Activated naive CD4-positive, alpha-beta T cell (primary cell): ENCODE measurements around the gene RAI1.

ENCODE experiments used
- DNase-seq, 4 experiments: peaks; one replicate each; lab custom pipeline; 2025; lab: John Stamatoyannopoulos, UW

Gene RAI1

DNA sequence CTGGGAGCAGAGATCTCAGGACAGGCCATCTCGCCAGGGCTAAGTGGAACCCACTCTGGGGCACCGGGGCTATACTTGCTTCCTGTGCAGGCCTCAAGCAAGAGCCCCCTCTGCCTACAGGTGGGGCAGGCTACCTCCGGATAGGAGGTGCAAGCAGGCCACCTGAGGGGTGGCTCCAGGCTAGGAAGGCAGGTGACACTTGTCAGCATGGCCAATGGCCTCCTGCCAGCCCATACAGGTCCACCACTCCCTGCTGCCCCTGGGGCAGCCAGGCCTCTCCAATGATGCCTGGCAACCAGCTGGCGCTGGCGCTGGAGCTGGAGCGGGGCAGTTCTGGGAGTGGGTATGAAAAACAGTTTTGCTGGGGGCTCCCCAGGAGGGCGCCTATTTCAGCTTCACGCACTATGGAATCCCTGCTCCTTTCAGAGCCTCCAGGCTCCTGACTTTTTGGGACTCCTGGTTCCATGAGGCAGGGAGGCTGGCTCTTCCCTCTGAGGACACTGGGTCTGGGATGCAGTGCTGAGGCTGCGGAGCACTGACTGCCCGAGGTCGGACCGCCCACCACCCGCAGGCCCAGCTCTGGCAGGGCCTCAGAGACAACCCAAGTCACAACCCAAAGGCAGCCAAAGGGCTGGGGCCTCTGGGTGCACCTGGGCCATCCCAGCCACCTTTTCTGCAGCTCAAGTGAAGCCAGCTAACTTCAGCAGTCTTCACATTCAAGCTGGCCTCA, 164.0 kb downstream of the RAI1 start:
- DNase-seq: no peak

DNA sequence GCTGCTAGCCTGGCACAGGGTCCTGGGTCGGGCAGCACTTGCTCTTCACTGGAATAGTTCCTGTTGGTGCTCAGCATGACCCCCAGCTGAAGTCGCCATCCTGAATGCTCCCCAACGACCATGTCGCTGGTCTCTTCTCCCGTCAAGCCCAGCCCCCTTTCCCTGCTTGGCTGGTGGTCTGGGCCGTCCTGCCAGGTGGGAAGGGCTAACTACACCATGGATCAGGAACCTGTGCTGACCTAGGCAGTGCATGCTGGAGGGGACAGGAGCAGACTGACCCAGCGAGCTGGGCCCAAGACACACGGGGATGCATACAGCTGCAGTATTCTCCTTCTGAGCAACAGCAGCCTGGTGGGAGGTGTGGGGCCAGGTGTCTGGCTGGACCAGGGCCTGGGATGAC, 164.7 kb downstream of the RAI1 start:
- no peak for DNase-seq

DNA sequence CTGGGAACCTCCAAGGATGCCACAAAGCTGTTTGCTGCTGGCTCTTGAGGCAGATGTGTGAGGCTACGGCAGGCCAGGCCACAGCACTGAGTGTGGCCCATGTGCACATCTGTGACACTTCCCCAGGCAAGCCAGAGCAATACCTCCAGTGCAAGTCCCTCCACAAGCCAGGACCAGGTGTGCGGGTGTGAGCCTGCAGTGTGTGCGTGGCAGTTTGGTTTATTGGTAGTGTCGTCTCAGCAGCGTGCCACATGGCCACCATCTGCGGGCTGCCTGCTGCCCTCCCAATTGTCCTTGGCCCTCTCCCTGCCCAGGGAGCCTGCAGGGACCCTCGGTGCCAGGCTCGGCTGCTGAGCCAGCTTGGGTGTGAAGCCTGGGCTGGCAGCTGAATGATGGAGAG, 165.4 kb downstream of the RAI1 start:
- DNase-seq: no peak

DNA sequence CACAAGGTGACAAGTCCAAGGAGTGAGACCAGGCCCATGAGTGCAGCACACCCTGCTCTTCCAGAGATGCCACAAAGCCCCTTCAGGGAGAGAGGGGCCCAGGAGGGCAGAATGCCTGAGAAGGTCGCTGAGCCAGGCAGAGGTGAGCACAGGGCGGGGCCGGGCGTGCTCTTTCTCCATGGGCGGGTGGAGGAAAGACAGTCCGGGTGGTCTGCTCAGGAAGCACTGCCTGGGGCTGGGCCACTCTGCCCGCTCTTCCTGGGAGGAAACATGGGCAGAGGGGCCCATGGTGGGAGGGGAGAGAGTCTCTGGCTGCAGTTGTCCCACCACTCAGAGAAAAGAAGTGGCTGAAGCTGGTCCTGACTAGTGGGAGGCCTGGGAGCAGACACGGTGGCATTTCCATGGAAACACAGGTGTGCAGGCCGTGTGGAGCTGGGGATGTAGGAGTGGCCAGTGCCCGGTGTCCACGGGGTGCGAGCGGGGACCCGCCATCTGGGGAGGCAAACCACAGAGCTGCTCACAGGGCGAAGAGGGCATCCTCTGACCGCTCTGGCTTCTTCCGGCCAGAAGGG, 165.9 kb downstream of the RAI1 start:
- DNase-seq: no peak

DNA sequence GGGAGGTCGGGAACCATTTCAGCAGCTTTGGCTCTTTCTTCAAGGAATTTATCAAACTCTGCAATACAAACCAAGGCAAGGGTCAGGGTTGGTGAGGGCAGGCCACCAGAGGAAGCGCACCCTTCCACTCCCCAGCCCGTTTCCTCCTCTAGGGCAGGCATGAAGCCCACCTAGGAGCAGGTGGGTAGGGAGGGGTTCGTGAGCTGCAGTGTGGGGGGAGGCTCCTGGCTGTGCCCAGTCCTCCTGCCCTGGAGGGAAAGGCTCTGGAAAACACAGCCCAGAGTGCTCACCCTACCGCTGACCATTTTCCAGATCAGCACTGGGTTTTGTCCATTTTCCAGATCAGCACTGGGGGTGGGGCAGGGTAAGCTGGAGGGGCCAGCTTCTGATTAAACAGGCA, 166.5 kb downstream of the RAI1 start:
- DNase-seq: no peak

DNA sequence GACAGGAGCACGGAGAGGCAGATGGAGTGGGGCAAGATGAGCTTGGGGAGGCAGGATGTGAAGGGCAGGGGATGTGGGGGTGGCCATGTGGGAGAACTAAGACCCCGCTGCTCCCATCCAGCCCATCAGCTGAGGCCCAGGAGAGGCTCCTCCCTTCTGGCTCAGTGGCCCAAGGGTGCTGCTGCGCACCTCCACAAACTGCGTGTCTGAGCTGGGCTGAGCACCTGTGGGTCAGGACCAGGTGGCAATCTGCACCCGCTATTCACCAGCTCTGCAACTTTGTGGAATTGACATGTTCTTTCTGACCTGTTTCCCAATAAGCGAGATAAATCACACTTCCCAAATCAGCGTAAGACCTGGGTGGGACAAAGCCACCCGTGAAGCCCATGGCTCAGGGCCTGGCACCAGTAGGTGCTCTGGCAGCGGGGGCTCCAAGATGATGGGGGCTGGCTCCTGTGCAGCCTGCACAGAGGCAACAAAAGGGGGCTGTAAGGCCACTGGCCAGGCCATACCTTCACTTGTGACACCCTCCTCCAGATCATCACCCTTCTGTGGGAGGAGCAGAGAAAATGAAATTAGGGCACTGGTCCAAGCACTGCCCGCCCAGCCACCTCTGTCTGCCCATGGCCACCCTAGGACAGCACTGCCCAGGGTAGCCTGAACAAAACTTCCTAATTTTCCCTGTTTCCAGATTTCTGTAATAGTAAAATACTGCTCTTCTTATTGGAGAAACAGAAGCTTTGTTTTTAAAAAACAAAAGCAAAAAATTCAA, 167.2 kb downstream of the RAI1 start:
- DNase-seq: no peak

DNA sequence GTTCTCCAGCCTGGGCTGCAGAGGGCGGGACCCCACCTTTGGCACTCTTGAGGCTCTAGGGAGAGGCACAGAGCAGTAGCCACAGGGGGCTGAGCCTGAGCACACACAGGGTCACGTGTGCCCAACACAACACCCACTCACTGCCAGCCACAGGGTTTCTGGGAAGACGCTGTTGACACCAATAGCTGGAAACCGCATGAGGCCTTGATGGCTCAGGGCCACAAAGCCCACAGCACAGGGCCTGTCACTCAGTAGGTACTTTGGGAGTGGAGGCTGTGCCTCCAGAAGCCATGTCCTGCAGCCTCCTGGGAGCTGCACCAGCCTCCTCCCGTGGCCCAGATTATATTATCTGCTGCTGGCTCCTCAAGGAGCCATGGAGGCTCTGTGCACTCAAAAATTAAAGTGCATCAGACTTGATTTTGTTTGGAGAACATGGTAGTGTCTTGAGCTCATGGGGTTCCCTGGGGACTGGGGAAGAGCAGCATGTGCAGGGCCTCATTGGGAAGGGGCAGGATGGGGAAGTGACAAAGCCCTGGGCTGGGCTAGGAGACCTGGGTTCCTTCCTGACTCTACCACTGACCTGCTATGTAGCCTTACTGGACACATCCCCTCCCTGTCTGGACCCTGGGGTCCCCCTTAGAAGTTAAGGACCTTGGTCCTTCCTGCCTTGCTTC, 168.0 kb downstream of the RAI1 start:
- peak in 2 of 4 experiments; percentile 64 to 68 for DNase-seq

DNA sequence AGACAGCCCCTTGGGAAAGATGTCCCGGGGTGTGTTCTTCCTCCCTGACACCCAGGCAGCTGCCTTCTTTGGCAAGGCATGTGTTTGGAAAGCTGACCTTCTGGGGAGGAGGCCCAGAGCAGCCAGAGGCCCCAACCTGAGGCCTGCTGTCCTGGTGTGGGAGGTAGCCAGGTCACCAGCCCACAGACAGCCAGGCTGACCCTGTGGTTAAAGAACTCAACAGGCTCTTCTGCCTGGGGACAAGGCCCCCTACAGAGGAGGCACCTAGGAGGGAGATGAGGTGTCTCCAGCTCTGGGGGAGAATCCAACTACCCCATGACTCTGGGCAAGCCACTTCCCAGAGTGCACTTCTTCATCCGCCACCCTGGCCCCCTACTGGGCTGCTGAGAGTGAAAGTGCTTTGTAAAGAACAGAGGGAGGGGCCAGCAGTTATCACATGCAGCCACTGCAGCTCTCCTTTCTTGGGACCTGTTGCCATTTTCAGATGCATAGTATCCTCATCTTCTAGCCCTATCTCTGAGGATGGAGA, 168.7 kb downstream of the RAI1 start:
- DNase-seq: peak in 2 of 4 experiments; percentile 12 to 42

DNA sequence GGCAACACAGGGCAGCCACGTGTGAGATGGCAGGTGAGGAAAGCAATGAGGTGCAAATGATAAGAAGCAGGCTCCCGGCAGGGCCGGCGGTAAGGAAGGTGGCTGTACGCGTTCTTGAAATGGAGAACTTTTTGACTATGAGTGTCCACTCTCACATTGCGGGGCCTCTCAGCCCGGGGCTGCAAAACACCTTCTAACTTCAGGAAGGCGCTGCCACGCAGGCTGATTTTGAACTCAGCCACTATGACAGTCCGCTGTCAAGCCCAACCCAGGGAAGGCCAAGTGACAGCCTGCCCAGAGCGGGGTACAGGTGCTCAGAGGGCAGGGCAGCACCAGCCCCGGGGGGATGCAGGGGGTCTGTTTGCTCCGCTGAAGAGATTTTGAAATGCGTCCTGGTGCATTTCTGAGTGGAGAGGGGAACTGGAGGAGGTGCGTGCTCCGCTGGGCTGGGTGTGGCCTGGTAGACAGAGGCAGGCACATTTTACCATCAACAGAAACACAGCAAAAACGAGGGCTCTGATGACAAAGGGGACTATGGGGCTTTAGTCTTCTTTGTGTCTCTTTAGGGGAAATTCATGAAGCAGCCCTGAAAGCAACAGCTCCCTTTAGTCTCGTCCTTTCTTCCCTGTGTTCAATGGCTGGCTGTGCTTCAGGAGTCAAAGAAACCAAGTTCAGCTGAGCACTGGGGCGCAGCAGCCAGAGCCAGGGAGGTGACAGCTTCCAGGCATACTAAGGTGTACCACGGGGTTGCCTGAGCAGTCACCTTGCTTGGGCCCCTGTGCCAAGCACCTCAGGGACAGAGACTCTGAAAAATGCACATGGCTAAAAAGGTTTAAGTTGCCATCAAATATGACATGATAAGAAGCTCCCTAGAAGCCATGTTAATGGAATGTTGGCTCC, 170.1 kb downstream of the RAI1 start:
- DNase-seq: peak in 1 of 4 experiments; percentile 28

DNA sequence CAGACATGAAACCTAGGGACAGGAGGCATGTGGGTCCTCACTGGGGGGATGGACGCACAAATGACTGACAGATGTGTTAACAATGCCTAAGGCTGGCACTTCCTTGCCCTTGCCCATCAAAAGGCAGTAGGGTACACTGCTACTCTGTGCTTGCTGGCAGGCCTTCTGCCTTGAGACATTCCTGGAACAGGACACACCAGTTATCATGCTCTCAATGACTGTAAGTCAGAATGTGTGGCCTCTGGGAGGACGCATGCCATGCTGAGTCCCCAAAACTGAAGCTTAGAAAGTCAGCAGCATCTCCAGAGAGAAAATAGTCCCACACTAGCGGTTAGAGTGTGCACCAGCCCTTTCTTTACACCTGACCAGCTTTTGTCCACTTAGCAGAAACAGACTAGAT, 171.7 kb downstream of the RAI1 start:
- no peak for DNase-seq

DNA sequence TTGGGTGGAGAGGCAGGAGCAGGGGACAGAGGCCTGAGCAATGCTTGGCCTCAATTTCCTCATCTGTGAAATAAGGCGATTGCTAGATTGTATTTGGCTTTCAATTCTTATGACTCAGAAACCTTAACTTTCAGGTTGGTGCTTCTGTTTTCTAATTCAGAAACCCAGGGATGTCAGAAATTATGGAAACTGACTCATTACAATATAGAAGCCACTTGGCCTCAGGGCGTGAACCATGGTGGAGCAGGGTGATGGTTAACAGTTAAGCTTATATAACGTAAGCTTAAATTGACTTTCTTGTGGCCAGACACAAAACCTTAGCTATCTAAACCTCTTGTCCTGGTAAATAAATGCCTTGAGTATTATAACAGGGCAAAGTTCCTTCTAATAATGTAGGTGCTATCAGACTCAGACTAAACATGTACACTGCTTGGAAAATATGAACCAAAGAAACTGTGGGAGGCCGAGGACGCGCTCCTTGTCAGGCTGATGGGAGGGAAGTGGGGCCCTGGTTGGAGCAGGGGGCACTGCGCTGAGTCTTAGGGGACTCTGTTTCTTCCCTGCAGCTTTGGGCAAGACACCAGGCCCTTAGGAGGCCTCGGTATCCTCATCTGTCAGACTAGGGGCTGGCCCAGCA, 172.7 kb downstream of the RAI1 start:
- DNase-seq: no peak

DNA sequence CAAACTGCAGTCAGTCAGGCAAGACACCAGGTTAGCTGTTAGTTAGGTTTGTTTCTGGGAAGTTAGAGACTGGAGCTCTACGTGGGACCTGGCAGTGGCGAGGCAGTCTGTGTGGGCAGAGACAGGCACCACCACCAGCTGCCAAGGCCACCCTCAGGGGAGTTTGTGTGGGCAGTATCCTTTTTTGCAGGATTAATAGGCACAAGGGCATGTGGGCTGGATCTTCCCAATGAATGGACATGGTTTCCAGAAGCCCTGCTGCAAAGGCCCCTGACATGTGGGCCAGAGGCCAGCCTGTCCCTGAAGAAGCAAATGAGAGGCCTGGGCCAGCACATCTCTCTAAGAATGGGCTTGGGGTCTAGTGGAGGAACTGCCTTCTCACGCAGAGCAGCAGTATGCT, 174.7 kb downstream of the RAI1 start:
- DNase-seq: no peak

DNA sequence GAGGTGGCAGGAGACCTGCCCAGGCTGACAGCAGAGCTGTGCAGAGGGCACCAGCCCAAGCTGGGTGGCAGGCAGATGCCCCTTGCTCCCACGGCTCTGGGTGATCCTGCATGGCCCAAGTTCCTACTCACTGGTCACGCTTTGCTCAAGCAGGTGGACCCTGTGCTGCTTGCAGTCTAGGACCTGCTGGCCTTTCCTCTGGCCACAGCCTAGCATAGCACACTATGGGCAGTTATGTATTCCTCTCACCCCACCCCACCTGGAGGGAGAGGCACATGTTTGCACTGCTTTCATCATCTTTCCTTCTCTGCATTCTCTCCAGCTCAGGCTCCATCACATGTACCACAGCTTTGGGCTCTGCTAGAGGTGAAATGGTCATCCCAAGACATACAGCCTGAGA, 175.1 kb downstream of the RAI1 start:
- DNase-seq: no peak

DNA sequence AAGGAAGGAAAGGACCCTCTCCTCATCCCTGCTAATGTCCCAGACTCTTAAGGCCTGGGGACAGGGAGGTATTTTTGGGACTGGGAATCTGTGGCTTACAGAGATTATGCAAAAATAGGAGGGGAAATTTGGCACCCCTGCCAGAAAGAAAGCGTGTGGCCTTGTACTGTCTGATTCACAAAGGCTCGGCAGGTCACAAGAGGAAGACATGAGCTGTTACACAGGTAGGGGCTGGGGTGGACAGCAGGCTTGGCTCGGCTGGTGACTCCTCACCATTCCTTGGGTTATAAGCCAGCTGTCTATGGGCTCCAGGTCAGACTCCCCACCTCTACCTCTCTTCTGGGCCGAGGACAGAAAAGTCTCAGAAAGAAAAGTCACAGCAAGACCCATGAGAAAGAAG, 176.2 kb downstream of the RAI1 start:
- DNase-seq: no peak

DNA sequence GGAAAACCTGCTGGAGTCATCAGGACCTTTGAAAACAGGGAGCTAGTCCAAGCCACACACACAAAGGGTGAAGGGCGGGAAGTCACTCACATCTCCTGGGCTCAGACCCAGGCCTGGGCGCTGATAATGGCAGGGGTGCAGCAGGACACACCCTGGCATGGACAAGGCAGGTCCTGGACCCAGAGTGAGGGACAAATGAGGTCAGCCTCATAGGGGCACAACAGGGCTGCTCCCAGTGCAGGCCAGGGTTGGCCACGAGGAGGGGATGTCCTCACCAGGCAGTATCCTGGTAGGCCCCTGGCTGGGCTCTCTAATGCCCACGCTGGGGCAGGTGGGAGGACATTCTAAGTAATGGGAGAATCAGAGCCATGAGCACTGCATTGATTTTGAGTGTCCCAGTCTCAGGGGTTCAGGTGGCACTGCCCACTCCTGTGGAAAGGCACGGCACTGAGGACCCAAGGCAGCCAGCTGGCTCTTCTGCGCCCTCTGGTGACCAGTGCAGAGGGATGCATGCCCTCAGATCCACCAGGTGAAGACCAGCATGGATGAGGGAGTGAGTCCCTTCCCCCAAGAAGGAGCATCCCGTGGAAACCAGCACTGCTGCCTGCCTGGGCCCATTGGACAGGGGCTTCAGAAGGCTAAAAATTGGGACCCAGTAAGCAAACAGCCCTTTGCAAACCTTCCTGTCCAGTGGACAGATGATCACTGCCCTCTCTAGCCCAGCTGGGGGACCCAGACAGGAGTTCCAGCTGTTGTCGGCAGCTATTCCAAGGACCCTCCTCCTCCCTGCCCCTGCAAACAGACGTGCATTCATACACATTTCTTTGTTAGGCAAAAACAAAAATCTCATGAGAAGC, 178.9 kb downstream of the RAI1 start:
- peak in 3 of 4 experiments; percentile 33 to 55 (median 53) for DNase-seq

DNA sequence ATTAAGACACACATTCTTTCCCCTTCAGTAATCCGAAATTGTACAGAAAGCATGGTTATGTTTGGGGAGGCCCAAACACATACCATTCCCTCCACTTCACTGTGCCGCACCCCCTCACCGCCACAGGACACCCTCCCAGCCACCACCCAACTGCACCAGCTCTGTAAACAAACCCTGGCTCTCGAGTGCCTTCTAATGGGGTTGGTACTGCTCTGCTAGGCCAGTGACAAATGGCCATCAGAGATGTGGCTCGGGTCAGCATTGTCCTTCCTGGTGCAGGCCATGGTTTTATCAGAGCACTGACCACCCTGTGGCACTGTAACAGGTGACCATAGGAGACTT, 179.5 kb downstream of the RAI1 start:
- DNase-seq: no peak
